DMS114 treated with DMSO at 0.1 percent for 48 hours (cell line): Measurements from ENCODE around the gene CDC42EP3.

Experiments used
- DNase-seq: peaks from one replicate; lab custom pipeline; 2025; ENCODE audit not compliant: unreplicated experiment; lab: John Stamatoyannopoulos, UW

The CDC42EP3 gene

GRCh38 chr2:37656512-37657423 lies 14.7 kb downstream of the CDC42EP3 start:
- no peak for DNase-seq

GRCh38 chr2:37654932-37655841 lies 16.3 kb downstream of the CDC42EP3 start:
- DNase-seq = no peak

GRCh38 chr2:37654419-37654818 lies 17.0 kb downstream of the CDC42EP3 start:
- no peak for DNase-seq

- no peak for DNase-seq
Measured at GRCh38 chr2:37653805-37654378, 17.6 kb downstream of the CDC42EP3 start.

- DNase-seq = no peak
Measured at GRCh38 chr2:37653093-37653492, 18.3 kb downstream of the CDC42EP3 start.

- DNase-seq = no peak
Measured at GRCh38 chr2:37652199-37652640, 19.2 kb downstream of the CDC42EP3 start.

- DNase-seq = no peak
Measured at GRCh38 chr2:37650548-37651093, 20.8 kb downstream of the CDC42EP3 start.

- DNase-seq = no peak
Measured at GRCh38 chr2:37649518-37649917, 21.9 kb downstream of the CDC42EP3 start.

- DNase-seq = no peak
Measured at GRCh38 chr2:37648331-37649011, 23.0 kb downstream of the CDC42EP3 start.

- no peak for DNase-seq
Measured at GRCh38 chr2:37647971-37648330, 23.5 kb downstream of the CDC42EP3 start.

GRCh38 chr2:37645836-37646235 lies 25.6 kb downstream of the CDC42EP3 start:
- no peak for DNase-seq

GRCh38 chr2:37645362-37645761 lies 26.1 kb downstream of the CDC42EP3 start:
- DNase-seq = no peak

- DNase-seq = no peak
Measured at GRCh38 chr2:37644191-37644590, 27.3 kb downstream of the CDC42EP3 start.

- no peak for DNase-seq
Measured at GRCh38 chr2:37643730-37644078, 27.7 kb downstream of the CDC42EP3 start.

- no peak for DNase-seq
Measured at GRCh38 chr2:37642907-37643729, 28.3 kb downstream of the CDC42EP3 start.

GRCh38 chr2:37641582-37642171 lies 29.8 kb downstream of the CDC42EP3 start:
- DNase-seq = no peak

GRCh38 chr2:37639631-37640030 lies 31.8 kb downstream of the CDC42EP3 start:
- DNase-seq = no peak

GRCh38 chr2:37638973-37639372 lies 32.5 kb downstream of the CDC42EP3 start:
- no peak for DNase-seq

- DNase-seq = no peak
Measured at GRCh38 chr2:37637985-37638384, 33.5 kb downstream of the CDC42EP3 start.
